Measurements from ENCODE around the gene TLR8.

Gene TLR8

GRCh38 chrX:12892716-12893115, 13.7 kb upstream of the TLR8 start:
- TF ChIP-seq CTCF (IDR thresholded peaks at IDR 0.05; ENCODE audit: insufficient read depth, low read length, missing control alignments), result no peak
- no peak overlapping the region for H3K4me3 ChIP-seq (ENCODE audit: low read depth, low read length)
- POLR2A ChIA-PET, result no interaction called here
- CTCF ChIA-PET, result interaction anchor here (2.4 kb wide), 1 partner anchor 78 kb away, joined by 10 read pairs; no protein-coding TSS in a partner anchor
- DNase-seq (ENCODE audit: low read depth, low spot score), result no peak

GRCh38 chrX:12894074-12895030, 12.1 kb upstream of the TLR8 start:
- DNase-seq (ENCODE audit: low read depth, low spot score), result no peak
- POLR2A ChIA-PET, result no interaction called here
- H3K4me3 ChIP-seq (ENCODE audit: low read depth, low read length), result no peak overlapping the region
- peak; percentile 26 for TF ChIP-seq CTCF (IDR thresholded peaks at IDR 0.05; ENCODE audit: insufficient read depth, low read length, missing control alignments)
- CTCF ChIA-PET, result interaction anchor here (2.4 kb wide), 1 partner anchor 79 kb away, joined by 10 read pairs; no protein-coding TSS in a partner anchor

- H3K4me3 ChIP-seq (ENCODE audit: low read depth, low read length), result no peak overlapping the region
- no peak for DNase-seq (ENCODE audit: low read depth, low spot score)
- no peak for TF ChIP-seq CTCF (IDR thresholded peaks at IDR 0.05; ENCODE audit: insufficient read depth, low read length, missing control alignments)
- ChIA-PET POLR2A (no interaction called here), CTCF (interaction anchor here (1.1 to 1.9 kb wide), 2 partner anchors 82 to 1355 kb away, joined by 3 to 10 read pairs; no protein-coding TSS in a partner anchor)
Observed at GRCh38 chrX:12895866-12896265, 10.6 kb upstream of the TLR8 start.

GRCh38 chrX:12896935-12897334, 9.5 kb upstream of the TLR8 start:
- no peak for TF ChIP-seq CTCF (IDR thresholded peaks at IDR 0.05; ENCODE audit: insufficient read depth, low read length, missing control alignments)
- ChIA-PET POLR2A (interaction anchor here (0.6 kb wide), 1 partner anchor 94 kb away, joined by 4 read pairs; no protein-coding TSS in a partner anchor), CTCF (interaction anchor here (1.1 to 1.9 kb wide), 2 partner anchors 83 to 1356 kb away, joined by 3 to 10 read pairs; no protein-coding TSS in a partner anchor)

GRCh38 chrX:12898073-12898472, 8.3 kb upstream of the TLR8 start:
- DNase-seq (ENCODE audit: low read depth, low spot score), result no peak
- no peak overlapping the region for H3K4me3 ChIP-seq (ENCODE audit: low read depth, low read length)
- ChIA-PET CTCF (no interaction called here), POLR2A (no interaction called here)
- no peak for TF ChIP-seq CTCF (IDR thresholded peaks at IDR 0.05; ENCODE audit: insufficient read depth, low read length, missing control alignments)

More at GRCh38 chrX:12896935-12897334, 9.5 kb upstream of the TLR8 start:
- H3K4me3 ChIP-seq (ENCODE audit: low read depth, low read length), result no peak overlapping the region
- no peak for DNase-seq (ENCODE audit: low read depth, low spot score)

- TF ChIP-seq CTCF (IDR thresholded peaks at IDR 0.05; ENCODE audit: insufficient read depth, low read length, missing control alignments), result no peak
- ChIA-PET POLR2A (no interaction called here), CTCF (interaction anchor here (2.1 kb wide), 1 partner anchor 85 kb away, joined by 38 read pairs; no protein-coding TSS in a partner anchor)
- no peak overlapping the region for H3K4me3 ChIP-seq (ENCODE audit: low read depth, low read length)
- no peak for DNase-seq (ENCODE audit: low read depth, low spot score)
Observed at GRCh38 chrX:12899506-12899905, 6.9 kb upstream of the TLR8 start.

Data from AG04449 (cell line).